ENCODE measurements around the gene FIGN. TPM values are rescaled to one million over a fixed set of nuclear protein-coding genes. Genes with fewer than 3 reads are reported as not detected.
A peak's percentile ranks its signal among the peaks of the same experiment; 100 is the strongest.

The FIGN gene
- total RNA-seq, 2 donors from 2014 or later: 18.6 to 20.5 TPM

DNA sequence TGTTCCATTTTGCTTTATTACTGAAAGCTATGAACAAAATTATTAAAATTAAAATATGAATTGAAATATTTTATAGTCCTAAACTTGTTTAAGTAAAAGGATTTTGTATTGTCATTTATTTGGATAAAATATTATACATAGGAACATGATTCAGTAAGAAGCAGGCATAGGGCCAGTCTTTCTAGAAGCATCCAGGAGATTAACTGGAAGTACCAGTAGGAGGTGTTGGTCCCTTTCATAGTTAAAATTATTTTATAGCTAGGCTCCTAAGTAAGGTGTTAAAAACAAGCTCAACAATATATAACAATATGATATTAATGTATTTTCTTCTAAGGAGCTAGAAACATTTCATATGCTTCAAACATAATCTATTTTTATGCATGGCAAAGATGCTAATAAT, 43.7 kb downstream of the FIGN start:
- no peak for DNase-seq
- Histone ChIP-seq H3K4me1 (ENCODE audit: control insufficient read depth, insufficient read depth, low read length) (no peaks in the 10 kb centered on the region), H3K27me3 (ENCODE audit: control insufficient read depth, insufficient read depth, low read length, poor library complexity, severe bottlenecking) (no peaks in the 10 kb centered on the region), H3K9me3 (ENCODE audit: control insufficient read depth, low read length) (no peaks in the 10 kb centered on the region), H3K4me3 (ENCODE audit: low read length) (no peak overlapping the region), H3K36me3 (ENCODE audit: control insufficient read depth, insufficient read depth, low read length) (no peaks in the 10 kb centered on the region), H3K9ac (ENCODE audit: extremely low read depth, low read length, poor library complexity, severe bottlenecking) (no peak overlapping the region), H3K27ac (ENCODE audit: low read depth, low read length) (no peak overlapping the region)
- Mint-ChIP-seq H3K36me3 (ENCODE audit: low read depth) (no peaks in the 10 kb centered on the region), H3K27ac (no peak overlapping the region), H3K27me3 (ENCODE audit: insufficient read depth) (no peaks in the 10 kb centered on the region), H3K4me3 (no peak overlapping the region), H3K4me1 (peaks cover 6% of the 10 kb centered on the region), H3K9me3 (no peaks in the 10 kb centered on the region)
- TF ChIP-seq, protein P1, sequence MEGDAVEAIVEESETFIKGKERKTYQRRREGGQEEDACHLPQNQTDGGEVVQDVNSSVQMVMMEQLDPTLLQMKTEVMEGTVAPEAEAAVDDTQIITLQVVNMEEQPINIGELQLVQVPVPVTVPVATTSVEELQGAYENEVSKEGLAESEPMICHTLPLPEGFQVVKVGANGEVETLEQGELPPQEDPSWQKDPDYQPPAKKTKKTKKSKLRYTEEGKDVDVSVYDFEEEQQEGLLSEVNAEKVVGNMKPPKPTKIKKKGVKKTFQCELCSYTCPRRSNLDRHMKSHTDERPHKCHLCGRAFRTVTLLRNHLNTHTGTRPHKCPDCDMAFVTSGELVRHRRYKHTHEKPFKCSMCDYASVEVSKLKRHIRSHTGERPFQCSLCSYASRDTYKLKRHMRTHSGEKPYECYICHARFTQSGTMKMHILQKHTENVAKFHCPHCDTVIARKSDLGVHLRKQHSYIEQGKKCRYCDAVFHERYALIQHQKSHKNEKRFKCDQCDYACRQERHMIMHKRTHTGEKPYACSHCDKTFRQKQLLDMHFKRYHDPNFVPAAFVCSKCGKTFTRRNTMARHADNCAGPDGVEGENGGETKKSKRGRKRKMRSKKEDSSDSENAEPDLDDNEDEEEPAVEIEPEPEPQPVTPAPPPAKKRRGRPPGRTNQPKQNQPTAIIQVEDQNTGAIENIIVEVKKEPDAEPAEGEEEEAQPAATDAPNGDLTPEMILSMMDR (conservative IDR thresholded peaks at IDR 0.05): peak; percentile 10

DNA sequence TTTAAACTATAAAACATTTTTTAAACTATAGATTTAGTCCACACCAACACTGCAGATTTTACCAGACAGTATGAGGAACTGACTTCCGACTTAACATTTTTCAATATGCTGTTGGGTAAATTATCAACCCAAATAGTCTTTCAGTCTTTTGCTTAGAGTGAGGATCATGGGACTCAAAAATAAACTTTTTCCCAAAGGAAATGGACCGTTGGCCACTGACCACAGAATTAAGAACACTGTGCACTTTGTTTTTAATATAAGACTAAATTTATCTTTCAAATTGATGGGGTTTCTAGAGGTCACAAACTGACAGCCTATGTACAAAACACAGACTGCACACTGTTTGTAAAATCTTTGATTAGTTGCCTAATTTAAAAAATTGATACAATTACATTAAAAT, 44.9 kb downstream of the FIGN start:
- Histone ChIP-seq H3K9me3 (ENCODE audit: control insufficient read depth, low read length) (no peaks in the 10 kb centered on the region), H3K9ac (ENCODE audit: extremely low read depth, low read length, poor library complexity, severe bottlenecking) (no peak overlapping the region), H3K27ac (ENCODE audit: low read depth, low read length) (no peak overlapping the region), H3K4me1 (ENCODE audit: control insufficient read depth, insufficient read depth, low read length) (no peaks in the 10 kb centered on the region), H3K27me3 (ENCODE audit: control insufficient read depth, insufficient read depth, low read length, poor library complexity, severe bottlenecking) (no peaks in the 10 kb centered on the region), H3K36me3 (ENCODE audit: control insufficient read depth, insufficient read depth, low read length) (no peaks in the 10 kb centered on the region), H3K4me3 (ENCODE audit: low read length) (no peak overlapping the region)
- Mint-ChIP-seq H3K36me3 (ENCODE audit: low read depth) (no peaks in the 10 kb centered on the region), H3K27me3 (ENCODE audit: insufficient read depth) (no peaks in the 10 kb centered on the region), H3K9me3 (no peaks in the 10 kb centered on the region), H3K4me1 (peaks cover 6% of the 10 kb centered on the region), H3K4me3 (no peak overlapping the region), H3K27ac (no peak overlapping the region)
- TF ChIP-seq, protein P1 (conservative IDR thresholded peaks at IDR 0.05): no peak
- no peak for DNase-seq
- WGBS, 2 experiments (ENCODE audit: insufficient coverage in 1 of 2, insufficient read length in 1 of 2): 94 to 100% methylated on average over 1 to 2 of the region's 2 CpGs

- no peaks in the 10 kb centered on the region for H3K36me3 Mint-ChIP-seq (ENCODE audit: low read depth)
- DNase-seq: no peak
- Histone ChIP-seq H3K4me3 (ENCODE audit: low read length) (no peak overlapping the region), H3K27me3 (ENCODE audit: control insufficient read depth, insufficient read depth, low read length, poor library complexity, severe bottlenecking) (no peaks in the 10 kb centered on the region), H3K9ac (ENCODE audit: extremely low read depth, low read length, poor library complexity, severe bottlenecking) (no peak overlapping the region), H3K9me3 (ENCODE audit: control insufficient read depth, low read length) (no peaks in the 10 kb centered on the region), H3K36me3 (ENCODE audit: control insufficient read depth, insufficient read depth, low read length) (no peaks in the 10 kb centered on the region), H3K4me1 (ENCODE audit: control insufficient read depth, insufficient read depth, low read length) (no peaks in the 10 kb centered on the region), H3K27ac (ENCODE audit: low read depth, low read length) (no peak overlapping the region)
- WGBS, 2 experiments (ENCODE audit: insufficient coverage in 1 of 2, insufficient read length in 1 of 2): 85 to 100% methylated on average over 1 of the region's 1 CpG
- H3K9me3 Mint-ChIP-seq: no peaks in the 10 kb centered on the region
- no peak overlapping the region for H3K27ac Mint-ChIP-seq
- no peaks in the 10 kb centered on the region for H3K4me1 Mint-ChIP-seq
- no peak overlapping the region for H3K4me3 Mint-ChIP-seq
- no peaks in the 10 kb centered on the region for H3K27me3 Mint-ChIP-seq (ENCODE audit: insufficient read depth)
- TF ChIP-seq, protein P1 (conservative IDR thresholded peaks at IDR 0.05): no peak
Measured at GRCh38 chr2:163687217-163687616, 48.6 kb downstream of the FIGN start.

All from endodermal cell (in vitro differentiated cells).